HG02571 (cell line): Measurements from ENCODE around the gene SELENOM.

Source experiments
- ATAC-seq: cut with Tn5 transposase; IDR thresholded peaks from one replicate; pipeline ENCODE4 v1.9.1; 2021; ENCODE audit warnings: mild to moderate bottlenecking, moderate library complexity; ENCODE audit not compliant: unreplicated experiment

Gene SELENOM

GRCh38 chr22:31093086-31093850 lies 14.1 kb downstream of the SELENOM start:
- ATAC-seq = no peak

- ATAC-seq = no peak
Observed at GRCh38 chr22:31092161-31092560, 15.2 kb downstream of the SELENOM start.

- ATAC-seq = no peak
Observed at GRCh38 chr22:31091106-31091975, 16.0 kb downstream of the SELENOM start.

GRCh38 chr22:31090217-31091085 lies 16.9 kb downstream of the SELENOM start:
- ATAC-seq = no peak

- no peak for ATAC-seq
Observed at GRCh38 chr22:31089160-31090100, 17.9 kb downstream of the SELENOM start.

- no peak for ATAC-seq
Observed at GRCh38 chr22:31088233-31088986, 19.0 kb downstream of the SELENOM start.

- no peak for ATAC-seq
Observed at GRCh38 chr22:31087744-31088215, 19.6 kb downstream of the SELENOM start.

GRCh38 chr22:31086703-31087330 lies 20.6 kb downstream of the SELENOM start:
- ATAC-seq = no peak

- no peak for ATAC-seq
Observed at GRCh38 chr22:31085928-31086327, 21.4 kb downstream of the SELENOM start.

- ATAC-seq = no peak
Observed at GRCh38 chr22:31085493-31085824, 21.9 kb downstream of the SELENOM start.

GRCh38 chr22:31084811-31085492 lies 22.4 kb downstream of the SELENOM start:
- peak; percentile 66 for ATAC-seq

GRCh38 chr22:31083923-31084810 lies 23.2 kb downstream of the SELENOM start:
- no peak for ATAC-seq

- no peak for ATAC-seq
Observed at GRCh38 chr22:31083377-31083768, 24.0 kb downstream of the SELENOM start.

GRCh38 chr22:31082606-31083376 lies 24.6 kb downstream of the SELENOM start:
- no peak for ATAC-seq

GRCh38 chr22:31081963-31082605 lies 25.3 kb downstream of the SELENOM start:
- ATAC-seq = no peak
